NT2/D1 (cell line): Measurements from ENCODE around the gene CSNK1G1.
"Not testable (repeated sequence)": the region's sequence is repeated elsewhere in the genome, so short reads cannot be mapped to it uniquely, and the experiment has no call there.

Experiments
- SUZ12 ChIP-seq: IDR thresholded peaks from 2 replicates; pipeline ENCODE4 v1.6.1; 2011; ENCODE audit not compliant: insufficient read length, insufficient read depth; ENCODE audit errors: extremely low read depth
- YY1 ChIP-seq: IDR thresholded peaks from 2 replicates; pipeline ENCODE4 v1.6.1; 2011; ENCODE audit not compliant: insufficient read length, insufficient read depth

GRCh38 chr15:64392471-64392870, 36.5 kb upstream of the CSNK1G1 start:
- TF ChIP-seq YY1, SUZ12: not testable (repeated sequence)
